ENCODE results near the gene FAM221B. TPM values are rescaled to one million over a fixed set of nuclear protein-coding genes. Genes with fewer than 3 reads are reported as not detected.
A peak's percentile ranks its signal among the peaks of the same experiment; 100 is the strongest.

FAM221B gene
- total RNA-seq, 1 donor from 2014 or later = 1.2 TPM

- no peak for DNase-seq (ENCODE audit: low spot score)
These were observed 36.3 kb downstream of the FAM221B start for GRCh38 chr9:35792024-35792813.

- peak; percentile 38 for DNase-seq (ENCODE audit: low spot score)
These were observed 37.1 kb downstream of the FAM221B start, which contains the start of gene NPR2 for GRCh38 chr9:35791297-35791921. TSS of gene NPR2 (plus strand) at chr9:35791591. CDS start at chr9:35792409, 818 bp downstream.

GRCh38 chr9:35790385-35791296 is 37.9 kb downstream of the FAM221B start:
- DNase-seq (ENCODE audit: low spot score) = peak; percentile 92

GRCh38 chr9:35790025-35790384 is 38.5 kb downstream of the FAM221B start:
- DNase-seq (ENCODE audit: low spot score) = no peak

GRCh38 chr9:35789541-35789940 is 39.0 kb downstream of the FAM221B start:
- no peak for DNase-seq (ENCODE audit: low spot score)

GRCh38 chr9:35783418-35783817 is 45.1 kb downstream of the FAM221B start:
- no peak for DNase-seq (ENCODE audit: low spot score)

GRCh38 chr9:35781066-35781465 is 47.5 kb downstream of the FAM221B start:
- no peak for DNase-seq (ENCODE audit: low spot score)

GRCh38 chr9:35778496-35778895 is 50.0 kb downstream of the FAM221B start:
- no peak for DNase-seq (ENCODE audit: low spot score)

GRCh38 chr9:35776018-35776417 is 52.5 kb downstream of the FAM221B start:
- no peak for DNase-seq (ENCODE audit: low spot score)

- peak; percentile 43 for DNase-seq (ENCODE audit: low spot score)
These were observed 53.5 kb downstream of the FAM221B start for GRCh38 chr9:35774907-35775635.

- no peak for DNase-seq (ENCODE audit: low spot score)
These were observed 56.6 kb downstream of the FAM221B start for GRCh38 chr9:35771943-35772342.

GRCh38 chr9:35771534-35771933 is 57.0 kb downstream of the FAM221B start:
- DNase-seq (ENCODE audit: low spot score) = no peak

- no peak for DNase-seq (ENCODE audit: low spot score)
These were observed 57.5 kb downstream of the FAM221B start for GRCh38 chr9:35771075-35771433.

GRCh38 chr9:35769763-35770162 is 58.8 kb downstream of the FAM221B start:
- DNase-seq (ENCODE audit: low spot score) = no peak

GRCh38 chr9:35767458-35767857 is 61.1 kb downstream of the FAM221B start:
- DNase-seq (ENCODE audit: low spot score) = no peak

GRCh38 chr9:35766997-35767396 is 61.5 kb downstream of the FAM221B start:
- no peak for DNase-seq (ENCODE audit: low spot score)

Other genes starting within 250 kb of the FAM221B start
- gene TESK1, start 223.5 kb downstream of the FAM221B start, total RNA-seq (ENCODE audit: insufficient read depth, low replicate concordance) = 4.8 TPM
- gene CD72, start 210.3 kb downstream of the FAM221B start, total RNA-seq (ENCODE audit: insufficient read depth, low replicate concordance) = 2.6 TPM
- gene SIT1, start 177.8 kb downstream of the FAM221B start, total RNA-seq (ENCODE audit: insufficient read depth, low replicate concordance) = not detected
- 12,614 TPM for gene RMRP, start 170.7 kb downstream of the FAM221B start, total RNA-seq (ENCODE audit: insufficient read depth, low replicate concordance)
- gene CCDC107, start 170.4 kb downstream of the FAM221B start, total RNA-seq (ENCODE audit: insufficient read depth, low replicate concordance) = 38.0 TPM
- gene ARHGEF39, start 163.5 kb downstream of the FAM221B start, total RNA-seq (ENCODE audit: insufficient read depth, low replicate concordance) = 5.5 TPM
- 13.0 TPM for gene CA9, start 154.8 kb downstream of the FAM221B start, total RNA-seq (ENCODE audit: insufficient read depth, low replicate concordance)
- gene TPM2, start 138.8 kb downstream of the FAM221B start, total RNA-seq (ENCODE audit: insufficient read depth, low replicate concordance) = 2,993 TPM
- 273 TPM for gene TLN1, start 96.5 kb downstream of the FAM221B start, total RNA-seq (ENCODE audit: insufficient read depth, low replicate concordance)
- 41.9 TPM for gene CREB3, start 96.1 kb downstream of the FAM221B start, total RNA-seq (ENCODE audit: insufficient read depth, low replicate concordance)
- gene GBA2, start 79.5 kb downstream of the FAM221B start, total RNA-seq (ENCODE audit: insufficient read depth, low replicate concordance) = 24.3 TPM
- 7.0 TPM for gene RGP1, start 79.4 kb downstream of the FAM221B start, total RNA-seq (ENCODE audit: insufficient read depth, low replicate concordance)
- not detected for gene MSMP, start 74.5 kb downstream of the FAM221B start, total RNA-seq (ENCODE audit: insufficient read depth, low replicate concordance)
- gene NPR2, start 37.1 kb downstream of the FAM221B start, total RNA-seq (ENCODE audit: insufficient read depth, low replicate concordance) = 15.9 TPM
- 5.1 TPM for gene SPAG8, start 16.5 kb downstream of the FAM221B start, total RNA-seq (ENCODE audit: insufficient read depth, low replicate concordance)
- 2.9 TPM for gene HINT2, start 13.7 kb downstream of the FAM221B start, total RNA-seq (ENCODE audit: insufficient read depth, low replicate concordance)
- gene TMEM8B, start 496 bp upstream of the FAM221B start, total RNA-seq (ENCODE audit: insufficient read depth, low replicate concordance) = 3.9 TPM
- gene OR13J1, start 41.7 kb upstream of the FAM221B start, total RNA-seq (ENCODE audit: insufficient read depth, low replicate concordance) = not detected
- gene HRCT1, start 77.5 kb upstream of the FAM221B start, total RNA-seq (ENCODE audit: insufficient read depth, low replicate concordance) = 13.7 TPM
- gene SPAAR, start 80.8 kb upstream of the FAM221B start, total RNA-seq (ENCODE audit: insufficient read depth, low replicate concordance) = 1.4 TPM
- gene OR2S2, start 129.4 kb upstream of the FAM221B start, total RNA-seq (ENCODE audit: insufficient read depth, low replicate concordance) = not detected
- 12.0 TPM for gene RECK, start 208.2 kb upstream of the FAM221B start, total RNA-seq (ENCODE audit: insufficient read depth, low replicate concordance)

Measured in umbilical cord (tissue), 2 donors.